Thoracic aorta (tissue), 2 donors: ENCODE results near the gene RIBC2. TPM values are rescaled to one million over a fixed set of nuclear protein-coding genes. Genes with fewer than 3 reads are reported as not detected.
"Not testable (repeated sequence)": the region's sequence is repeated elsewhere in the genome, so short reads cannot be mapped to it uniquely, and the experiment has no call there.

Source experiments
- ATAC-seq: fragments of 150-250 bp; one replicate; pipeline ENCODE4 v1.8.0; 2017; ENCODE audit warnings: low read depth; ENCODE audit not compliant: insufficient number of reproducible peaks, low FRiP score
- DNase-seq: peaks from one replicate; pipeline ENCODE4 v3.0.0-alpha.2; 2020; ENCODE audit warnings: low spot score
- H3K27ac ChIP-seq, 2 donors: fragments of 200-600 bp; sonication (generic); 1 replicate in 1 of 2; 2 replicates in 1 of 2; pipeline ENCODE4 v1.5.1; 2016; ENCODE audit warnings: mild to moderate bottlenecking in 2 of 2, moderate library complexity in 2 of 2
- H3K27me3 ChIP-seq: fragments of 200-600 bp; sonication (generic); replicated peaks from 2 replicates; pipeline ENCODE4 v1.6.0; 2016; ENCODE audit warnings: mild to moderate bottlenecking; ENCODE audit not compliant: insufficient read depth
- H3K36me3 ChIP-seq: fragments of 200-600 bp; sonication (generic); one replicate; pipeline ENCODE4 v1.5.1; 2016
- H3K4me1 ChIP-seq, 2 donors: fragments of 200-600 bp; sonication (generic); 1 replicate in 1 of 2; 2 replicates in 1 of 2; pipeline versions ENCODE4 v1.5.1 to v1.6.0; 2016; ENCODE audit warnings: low read depth in 2 of 2, mild to moderate bottlenecking in 1 of 2; ENCODE audit not compliant: control insufficient read depth in 1 of 2
- H3K4me3 ChIP-seq: fragments of 200-600 bp; sonication (generic); 2 replicates; pipeline ENCODE4 v1.5.1; 2016; ENCODE audit warnings: mild to moderate bottlenecking
- H3K9me3 ChIP-seq: fragments of 200-600 bp; sonication (generic); 2 replicates; pipeline ENCODE4 v1.5.1; 2016
- total RNA-seq, 2 donors: library from RNA; depleted of rRNA; stranded (reverse); fragments of >200 nt; gene quantifications; one replicate each; pipeline versions ENCODE4 v1.1.0 to v1.2.3, GENCODE V29; 2016
- TF ChIP-seq, protein P1 (sequence below): fragments of 200-600 bp; sonication (generic); IDR thresholded peaks from one replicate; pipeline ENCODE4 v1.5.1; 2019; ENCODE audit warnings: antibody characterized with exemption

Gene RIBC2
- total RNA-seq, 2 donors from 2014 or later = 5.1 TPM; not detected in 1

DNA sequence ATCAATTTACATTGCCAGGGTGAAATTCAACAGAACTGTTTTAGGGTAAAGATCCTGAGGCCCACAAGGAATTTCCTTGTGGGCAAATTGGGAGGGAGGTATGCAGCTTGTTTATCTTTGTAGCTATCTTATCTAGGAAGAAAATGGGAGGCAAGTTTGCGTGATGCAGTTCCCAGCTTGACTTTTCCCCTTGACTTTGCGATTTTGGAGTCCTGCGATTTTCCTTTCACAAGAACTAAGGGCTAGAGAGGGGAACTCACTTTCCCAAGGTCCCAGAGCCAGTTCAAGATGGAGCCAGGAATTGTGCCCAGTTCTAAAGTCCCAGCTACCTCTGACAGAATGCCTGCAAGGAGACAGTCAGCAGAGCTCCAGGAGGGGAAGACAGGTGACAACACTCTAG, 30.7 kb downstream of the RIBC2 start:
- peak overlapping the region in 1 of 2 donors; percentile 24 for H3K27ac ChIP-seq
- ATAC-seq (no peak), DNase-seq (no peak)
- H3K4me1 ChIP-seq = peaks cover 9 to 21% of the 10 kb centered on the region in 2 donors
- H3K27me3 ChIP-seq = no peaks in the 10 kb centered on the region
- no peaks in the 10 kb centered on the region for H3K9me3 ChIP-seq
- TF ChIP-seq, protein P1, sequence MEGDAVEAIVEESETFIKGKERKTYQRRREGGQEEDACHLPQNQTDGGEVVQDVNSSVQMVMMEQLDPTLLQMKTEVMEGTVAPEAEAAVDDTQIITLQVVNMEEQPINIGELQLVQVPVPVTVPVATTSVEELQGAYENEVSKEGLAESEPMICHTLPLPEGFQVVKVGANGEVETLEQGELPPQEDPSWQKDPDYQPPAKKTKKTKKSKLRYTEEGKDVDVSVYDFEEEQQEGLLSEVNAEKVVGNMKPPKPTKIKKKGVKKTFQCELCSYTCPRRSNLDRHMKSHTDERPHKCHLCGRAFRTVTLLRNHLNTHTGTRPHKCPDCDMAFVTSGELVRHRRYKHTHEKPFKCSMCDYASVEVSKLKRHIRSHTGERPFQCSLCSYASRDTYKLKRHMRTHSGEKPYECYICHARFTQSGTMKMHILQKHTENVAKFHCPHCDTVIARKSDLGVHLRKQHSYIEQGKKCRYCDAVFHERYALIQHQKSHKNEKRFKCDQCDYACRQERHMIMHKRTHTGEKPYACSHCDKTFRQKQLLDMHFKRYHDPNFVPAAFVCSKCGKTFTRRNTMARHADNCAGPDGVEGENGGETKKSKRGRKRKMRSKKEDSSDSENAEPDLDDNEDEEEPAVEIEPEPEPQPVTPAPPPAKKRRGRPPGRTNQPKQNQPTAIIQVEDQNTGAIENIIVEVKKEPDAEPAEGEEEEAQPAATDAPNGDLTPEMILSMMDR = no peak
- no peaks in the 10 kb centered on the region for H3K36me3 ChIP-seq
- no peak overlapping the region for H3K4me3 ChIP-seq

DNA sequence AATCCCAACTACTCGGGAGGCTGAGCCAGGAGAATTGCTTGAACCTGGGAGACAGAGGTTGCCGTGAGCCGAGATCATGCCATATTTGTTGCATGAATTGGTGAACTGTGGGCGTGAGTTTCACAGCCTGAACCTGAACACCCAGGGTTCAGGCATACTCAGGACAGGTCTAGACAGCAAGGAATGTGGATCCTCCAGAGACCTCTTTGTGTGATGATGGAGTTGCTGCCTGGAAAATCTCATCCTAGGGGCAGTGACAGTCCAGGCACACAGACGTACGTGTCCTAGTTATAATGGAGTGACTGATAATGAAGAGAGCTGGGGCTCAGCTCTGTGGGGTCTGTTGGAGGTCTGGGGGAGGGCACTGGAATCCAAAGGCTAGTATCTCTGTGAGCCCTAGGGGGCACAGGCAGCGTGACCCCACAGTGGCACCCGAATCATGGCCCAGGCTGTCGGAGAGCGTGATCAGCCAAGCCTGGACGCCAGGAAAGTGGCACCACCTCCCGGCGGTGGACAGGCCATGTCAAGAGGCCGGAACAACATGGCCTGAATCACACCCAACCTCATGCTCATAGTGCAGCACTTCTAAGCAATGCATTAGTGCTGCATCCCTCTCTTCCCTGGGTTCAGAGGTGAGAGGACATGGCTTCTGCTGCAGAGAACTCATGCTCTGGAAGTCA, 31.7 kb downstream of the RIBC2 start:
- no peak for ATAC-seq
- Histone ChIP-seq H3K4me1 (peaks cover 12 to 31% of the 10 kb centered on the region in 2 donors), H3K4me3 (no peak overlapping the region), H3K36me3 (no peaks in the 10 kb centered on the region), H3K27me3 (no peaks in the 10 kb centered on the region), H3K27ac (no peak overlapping the region), H3K9me3 (no peaks in the 10 kb centered on the region)
- no peak for DNase-seq
- TF ChIP-seq, protein P1 = no peak

DNA sequence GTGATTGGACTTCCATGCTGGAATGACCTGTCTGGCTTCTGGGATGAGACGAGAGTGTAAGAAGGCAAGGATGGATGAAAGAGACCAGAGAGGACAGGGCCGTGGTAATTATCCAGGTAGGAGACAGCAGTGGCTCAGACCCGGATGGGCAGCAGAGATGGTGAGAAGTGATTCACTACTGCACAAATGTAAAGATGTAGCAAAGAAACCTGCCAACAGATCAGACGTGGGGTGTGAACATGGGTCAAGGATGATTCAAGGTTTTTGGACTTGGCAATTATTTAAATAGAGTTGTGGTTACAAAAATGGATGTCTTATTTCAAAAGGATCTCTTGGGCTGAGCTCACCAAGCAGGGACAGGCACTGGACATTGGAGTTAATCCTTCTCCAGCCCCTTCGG, 32.7 kb downstream of the RIBC2 start:
- Histone ChIP-seq H3K27ac (no peak overlapping the region), H3K9me3 (no peaks in the 10 kb centered on the region), H3K36me3 (no peaks in the 10 kb centered on the region), H3K4me3 (no peak overlapping the region), H3K4me1 (peaks cover 21 to 40% of the 10 kb centered on the region in 2 donors), H3K27me3 (no peaks in the 10 kb centered on the region)
- TF ChIP-seq, protein P1 = no peak
- ATAC-seq (no peak), DNase-seq (no peak)

DNA sequence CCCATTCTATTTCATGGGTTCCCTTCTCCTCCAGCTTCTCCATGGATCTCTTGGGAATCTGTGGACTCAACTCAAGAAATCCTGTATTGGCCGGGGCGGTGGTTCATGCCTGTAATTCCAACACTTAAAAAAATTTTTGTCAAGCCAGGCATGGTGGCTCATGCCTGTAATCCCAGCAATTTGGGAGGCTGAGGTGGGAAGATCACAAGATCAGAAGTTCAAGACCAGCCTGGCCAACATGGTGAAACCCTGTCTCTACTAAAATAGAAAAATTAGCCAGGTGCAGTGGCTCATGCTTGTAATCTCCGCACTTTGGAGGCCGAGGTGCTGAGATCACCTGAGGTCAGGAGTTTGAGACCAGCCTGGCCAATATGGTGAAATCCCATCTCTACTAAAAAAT, 34.1 kb downstream of the RIBC2 start:
- not testable (repeated sequence) for H3K4me3 ChIP-seq, DNase-seq, H3K9me3 ChIP-seq, H3K27me3 ChIP-seq, ATAC-seq, H3K27ac ChIP-seq, H3K36me3 ChIP-seq
- H3K4me1 ChIP-seq = peaks cover 21 to 45% of the 10 kb centered on the region in 2 donors

DNA sequence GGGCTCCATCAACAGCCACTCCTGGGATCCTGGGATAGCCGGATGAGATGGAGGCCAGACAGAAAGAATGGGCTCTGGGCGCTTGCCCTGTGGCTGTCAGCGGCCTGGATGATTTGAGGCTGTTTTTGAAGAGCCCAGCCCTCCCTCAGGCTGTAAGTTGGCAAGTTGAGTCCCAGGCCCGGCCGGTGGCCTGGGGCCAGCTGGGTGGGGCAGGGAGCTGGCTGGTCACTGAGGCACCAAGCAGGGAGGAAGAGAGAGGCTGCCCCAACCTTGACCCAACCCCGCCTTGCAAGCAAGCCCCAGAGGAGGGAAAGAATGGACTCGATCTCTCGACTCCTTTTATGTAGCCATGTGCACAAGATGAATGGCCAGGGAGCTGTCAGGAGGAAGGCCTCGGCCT, 34.9 kb downstream of the RIBC2 start:
- H3K27ac ChIP-seq = peak overlapping the region in 1 of 2 donors; percentile 27

DNA sequence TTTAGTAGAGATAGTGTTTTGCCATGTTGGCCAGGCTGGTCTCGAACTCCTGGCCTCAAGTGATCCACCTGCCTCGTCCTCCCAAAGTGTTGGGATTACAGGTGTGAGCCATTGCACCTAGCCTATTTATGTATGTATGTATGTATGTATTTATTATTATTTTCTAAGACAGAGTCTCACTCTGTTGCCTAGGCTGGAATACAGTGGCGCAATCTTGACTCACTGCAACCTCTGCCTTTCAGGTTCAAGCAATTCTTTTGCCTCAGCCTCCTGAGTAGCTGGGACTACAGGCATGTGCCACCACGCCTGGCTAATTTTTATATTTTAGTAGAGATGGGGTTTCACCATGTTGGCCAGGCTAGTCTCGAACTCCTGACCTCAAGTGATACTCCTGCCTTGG, 35.9 kb downstream of the RIBC2 start:
- ATAC-seq = not testable (repeated sequence)
- H3K4me1 ChIP-seq = peaks cover 21 to 54% of the 10 kb centered on the region in 2 donors

More for the DNA sequence above, 34.9 kb downstream of the RIBC2 start:
- peaks cover 21 to 54% of the 10 kb centered on the region in 2 donors for H3K4me1 ChIP-seq
- no peak for ATAC-seq
- DNase-seq = no peak
- H3K9me3 ChIP-seq = no peaks in the 10 kb centered on the region
- TF ChIP-seq, protein P1 = no peak
- no peak overlapping the region for H3K4me3 ChIP-seq
- H3K27me3 ChIP-seq = no peaks in the 10 kb centered on the region
- H3K36me3 ChIP-seq = no peaks in the 10 kb centered on the region

More for the DNA sequence above, 35.9 kb downstream of the RIBC2 start:
- H3K27ac ChIP-seq = peak overlapping the region; percentile 16 to 66
- not testable (repeated sequence) for H3K9me3 ChIP-seq, H3K36me3 ChIP-seq, H3K4me3 ChIP-seq, DNase-seq, H3K27me3 ChIP-seq
